HEK293 (cell line): ENCODE data around the gene FLNC.

Source experiments
- CTCF ChIA-PET: fragments of 350-600 bp; formaldehyde crosslinking; extraction: SDS; loops from one replicate; lab custom pipeline; 2021; ENCODE audit warnings: antibody characterized with exemption; lab: Yijun Ruan, JAX
- POLR2A ChIA-PET: fragments of 300-600 bp; formaldehyde crosslinking; extraction: SDS; loops from one replicate; lab custom pipeline; 2020; ENCODE audit warnings: antibody characterized with exemption, inconsistent platforms; lab: Yijun Ruan, JAX
- H3K27ac ChIP-seq: fragments of 200-500 bp; sonication (Bioruptor generic); 2 replicates; pipeline ENCODE4 v1.5.1; 2014; ENCODE audit warnings: low read depth, low read length, control low read depth, inconsistent platforms; ENCODE audit errors: extremely low read depth
- H3K36me3 ChIP-seq, 2 experiments: fragments of 200-500 bp in 1 of 2; sonication (Bioruptor generic) in 1 of 2; 1 replicate in 1 of 2; 2 replicates in 1 of 2; pipeline ENCODE4 v1.5.1; 2014 to 2017; ENCODE audit warnings: inconsistent platforms in 2 of 2, low read length in 2 of 2; ENCODE audit not compliant: control insufficient read depth in 2 of 2, insufficient read depth in 1 of 2
- H3K4me1 ChIP-seq: fragments of 200-500 bp; sonication (Bioruptor generic); 2 replicates; pipeline ENCODE4 v1.5.1; 2014; ENCODE audit warnings: mild to moderate bottlenecking, low read length, inconsistent platforms; ENCODE audit not compliant: control insufficient read depth, insufficient read depth
- H3K4me3 ChIP-seq: 2 replicates; pipeline ENCODE4 v1.5.1; 2011; ENCODE audit warnings: low read depth, mild to moderate bottlenecking, control low read depth, low read length, moderate library complexity
- H3K9me3 ChIP-seq: fragments of 200-500 bp; sonication (Bioruptor generic); 2 replicates; pipeline ENCODE4 v1.5.1; 2014; ENCODE audit warnings: low read depth, low read length, inconsistent platforms; ENCODE audit not compliant: control insufficient read depth, insufficient read depth
- EGR2 ChIP-seq: fragments of 450-650 bp; formaldehyde crosslinking; IDR thresholded peaks from 2 replicates; pipeline ENCODE4 v1.5.1; 2016; ENCODE audit warnings: low read depth, missing biosample characterization, missing genetic modification characterization
- GLI4 ChIP-seq: fragments of 450-650 bp; formaldehyde crosslinking; IDR thresholded peaks from 2 replicates; pipeline ENCODE4 v1.5.1; 2016; ENCODE audit warnings: missing biosample characterization, missing genetic modification characterization
- IKZF3 ChIP-seq: fragments of 450-650 bp; IDR thresholded peaks from 2 replicates; pipeline ENCODE4 v1.5.0; 2018; ENCODE audit warnings: missing biosample characterization, mild to moderate bottlenecking, missing genetic modification characterization, moderate library complexity
- SCRT1 ChIP-seq: fragments of 450-650 bp; formaldehyde crosslinking; IDR thresholded peaks from 2 replicates; pipeline ENCODE4 v1.5.1; 2016; ENCODE audit warnings: missing biosample characterization, missing genetic modification characterization, borderline replicate concordance
- SP3 ChIP-seq: fragments of 450-650 bp; formaldehyde crosslinking; IDR thresholded peaks from 2 replicates; pipeline ENCODE4 v1.5.1; 2016; ENCODE audit warnings: missing biosample characterization, missing genetic modification characterization
- WT1 ChIP-seq: fragments of 450-650 bp; formaldehyde crosslinking; IDR thresholded peaks from 2 replicates; pipeline ENCODE4 v1.5.1; 2016; ENCODE audit warnings: missing biosample characterization, missing genetic modification characterization
- ZBTB20 ChIP-seq: fragments of 450-650 bp; formaldehyde crosslinking; IDR thresholded peaks from 2 replicates; pipeline ENCODE4 v1.5.1; 2016; ENCODE audit warnings: missing biosample characterization, missing genetic modification characterization
- ZFP3 ChIP-seq: fragments of 450-650 bp; formaldehyde crosslinking; IDR thresholded peaks from 2 replicates; pipeline ENCODE4 v1.5.1; 2016; ENCODE audit warnings: low read depth, missing biosample characterization, missing genetic modification characterization
- ZNF2 ChIP-seq: fragments of 450-650 bp; formaldehyde crosslinking; IDR thresholded peaks from 2 replicates; pipeline ENCODE4 v1.5.1; 2016; ENCODE audit warnings: missing biosample characterization, missing genetic modification characterization
- ZNF266 ChIP-seq: fragments of 450-650 bp; formaldehyde crosslinking; IDR thresholded peaks from 2 replicates; pipeline ENCODE4 v1.5.1; 2016; ENCODE audit warnings: missing biosample characterization, missing genetic modification characterization, low read depth
- ZNF324 ChIP-seq: fragments of 450-650 bp; formaldehyde crosslinking; IDR thresholded peaks from 2 replicates; pipeline ENCODE4 v1.5.1; 2016; ENCODE audit warnings: missing biosample characterization, missing genetic modification characterization
- ZNF335 ChIP-seq: fragments of 450-650 bp; formaldehyde crosslinking; conservative IDR thresholded peaks from 2 replicates; pipeline ENCODE4 v1.5.1; 2016; ENCODE audit warnings: missing biosample characterization, missing genetic modification characterization
- ZNF341 ChIP-seq: fragments of 450-650 bp; formaldehyde crosslinking; IDR thresholded peaks from 2 replicates; pipeline ENCODE4; 2016; ENCODE audit warnings: low read depth, missing biosample characterization, missing genetic modification characterization
- ZNF350 ChIP-seq: fragments of 450-650 bp; formaldehyde crosslinking; IDR thresholded peaks from 2 replicates; pipeline ENCODE4 v1.5.0; 2017; ENCODE audit warnings: missing biosample characterization, mild to moderate bottlenecking, missing genetic modification characterization
- ZNF473 ChIP-seq: fragments of 450-650 bp; formaldehyde crosslinking; IDR thresholded peaks from 2 replicates; pipeline ENCODE4 v1.5.1; 2017; ENCODE audit warnings: missing biosample characterization, missing genetic modification characterization
- TF ChIP-seq, protein P1 (sequence below): fragments of 450-650 bp; formaldehyde crosslinking; IDR thresholded peaks from 2 replicates; pipeline ENCODE4 v1.5.1; 2016; ENCODE audit warnings: missing biosample characterization, missing genetic modification characterization
- TF ChIP-seq, protein P2 (sequence below): fragments of 450-650 bp; formaldehyde crosslinking; IDR thresholded peaks from 2 replicates; pipeline ENCODE4 v1.5.1; 2017; ENCODE audit warnings: missing biosample characterization, mild to moderate bottlenecking, missing genetic modification characterization, moderate library complexity
- TF ChIP-seq, protein P3 (sequence below): fragments of 450-650 bp; formaldehyde crosslinking; IDR thresholded peaks from 2 replicates; pipeline ENCODE4 v1.5.1; 2016; ENCODE audit warnings: missing biosample characterization, missing genetic modification characterization
- TF ChIP-seq, protein P4 (sequence below): fragments of 450-650 bp; formaldehyde crosslinking; IDR thresholded peaks from 2 replicates; pipeline ENCODE4 v1.5.1; 2016; ENCODE audit warnings: missing biosample characterization, missing genetic modification characterization

FLNC gene

DNA sequence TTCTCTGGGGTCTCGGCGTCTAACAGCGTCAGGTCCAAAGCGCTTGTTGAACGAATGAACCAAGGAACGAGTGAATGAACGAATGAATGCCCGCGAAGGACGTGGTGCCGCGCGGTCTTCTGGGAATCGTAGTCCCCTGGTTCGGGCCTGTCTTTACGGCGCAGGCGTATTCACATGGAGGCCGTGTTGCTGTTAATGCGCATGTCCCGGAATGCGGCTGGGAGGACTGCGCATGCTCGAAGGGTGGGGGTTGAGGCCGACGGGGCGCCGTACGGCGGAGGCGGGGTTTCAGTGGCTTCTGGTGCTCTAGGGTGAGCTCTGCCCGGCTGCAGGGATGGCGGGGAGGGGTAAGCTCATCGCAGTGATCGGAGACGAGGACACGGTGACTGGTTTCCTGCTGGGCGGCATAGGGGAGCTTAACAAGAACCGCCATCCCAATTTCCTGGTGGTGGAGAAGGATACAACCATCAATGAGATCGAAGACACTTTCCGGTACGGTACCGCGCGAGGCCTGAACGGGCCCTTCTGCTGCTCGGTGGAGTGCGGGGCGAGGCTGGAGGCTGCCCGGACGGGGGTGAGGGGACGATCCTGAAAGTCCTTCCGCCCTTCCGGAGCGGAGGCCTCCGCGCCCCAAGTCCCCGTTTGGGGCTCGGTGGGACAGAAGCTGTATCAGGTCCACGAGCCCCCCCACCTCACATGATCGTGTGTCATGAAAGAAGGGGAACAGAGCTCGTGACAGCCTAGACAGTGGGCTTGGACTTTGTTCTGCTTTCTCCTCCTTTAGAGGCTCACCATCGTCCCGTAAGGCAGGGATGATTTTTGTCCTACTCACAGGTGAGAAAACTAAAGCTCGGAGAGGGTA is 32.6 kb downstream of the FLNC start, which contains the start of gene ATP6V1F (continued):
- TF ChIP-seq, protein P1, sequence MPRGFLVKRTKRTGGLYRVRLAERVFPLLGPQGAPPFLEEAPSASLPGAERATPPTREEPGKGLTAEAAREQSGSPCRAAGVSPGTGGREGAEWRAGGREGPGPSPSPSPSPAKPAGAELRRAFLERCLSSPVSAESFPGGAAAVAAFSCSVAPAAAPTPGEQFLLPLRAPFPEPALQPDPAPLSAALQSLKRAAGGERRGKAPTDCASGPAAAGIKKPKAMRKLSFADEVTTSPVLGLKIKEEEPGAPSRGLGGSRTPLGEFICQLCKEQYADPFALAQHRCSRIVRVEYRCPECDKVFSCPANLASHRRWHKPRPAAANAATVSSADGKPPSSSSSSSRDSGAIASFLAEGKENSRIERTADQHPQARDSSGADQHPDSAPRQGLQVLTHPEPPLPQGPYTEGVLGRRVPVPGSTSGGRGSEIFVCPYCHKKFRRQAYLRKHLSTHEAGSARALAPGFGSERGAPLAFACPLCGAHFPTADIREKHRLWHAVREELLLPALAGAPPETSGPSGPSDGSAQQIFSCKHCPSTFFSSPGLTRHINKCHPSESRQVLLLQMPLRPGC (tag by site-specific recombination): no peak
- TF ChIP-seq ZNF324 (tag by site-specific recombination) (peak; percentile 57), SP3 (peak; percentile 82), ZNF2 (tag by site-specific recombination) (peak; percentile 74; the same call in 1 of the 2 replicates), ZNF341 (tag by site-specific recombination) (peak; percentile 87), ZBTB20 (tag by site-specific recombination) (peak; percentile 96), ZFP3 (tag by site-specific recombination) (no peak), ZNF473 (tag by site-specific recombination) (no peak), EGR2 (tag by site-specific recombination) (peak; percentile 24), GLI4 (tag by site-specific recombination) (0 out of 2 replicates have a peak, but pooled peaks have one; percentile 26), WT1 (tag by site-specific recombination) (peak; percentile 10; the same call in 1 of the 2 replicates)
- TF ChIP-seq, protein P2, sequence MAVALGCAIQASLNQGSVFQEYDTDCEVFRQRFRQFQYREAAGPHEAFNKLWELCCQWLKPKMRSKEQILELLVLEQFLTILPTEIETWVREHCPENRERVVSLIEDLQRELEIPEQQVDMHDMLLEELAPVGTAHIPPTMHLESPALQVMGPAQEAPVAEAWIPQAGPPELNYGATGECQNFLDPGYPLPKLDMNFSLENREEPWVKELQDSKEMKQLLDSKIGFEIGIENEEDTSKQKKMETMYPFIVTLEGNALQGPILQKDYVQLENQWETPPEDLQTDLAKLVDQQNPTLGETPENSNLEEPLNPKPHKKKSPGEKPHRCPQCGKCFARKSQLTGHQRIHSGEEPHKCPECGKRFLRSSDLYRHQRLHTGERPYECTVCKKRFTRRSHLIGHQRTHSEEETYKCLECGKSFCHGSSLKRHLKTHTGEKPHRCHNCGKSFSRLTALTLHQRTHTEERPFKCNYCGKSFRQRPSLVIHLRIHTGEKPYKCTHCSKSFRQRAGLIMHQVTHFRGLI (tag by site-specific recombination): 0 out of 2 replicates have a peak, but pooled peaks have one; percentile 27

DNA sequence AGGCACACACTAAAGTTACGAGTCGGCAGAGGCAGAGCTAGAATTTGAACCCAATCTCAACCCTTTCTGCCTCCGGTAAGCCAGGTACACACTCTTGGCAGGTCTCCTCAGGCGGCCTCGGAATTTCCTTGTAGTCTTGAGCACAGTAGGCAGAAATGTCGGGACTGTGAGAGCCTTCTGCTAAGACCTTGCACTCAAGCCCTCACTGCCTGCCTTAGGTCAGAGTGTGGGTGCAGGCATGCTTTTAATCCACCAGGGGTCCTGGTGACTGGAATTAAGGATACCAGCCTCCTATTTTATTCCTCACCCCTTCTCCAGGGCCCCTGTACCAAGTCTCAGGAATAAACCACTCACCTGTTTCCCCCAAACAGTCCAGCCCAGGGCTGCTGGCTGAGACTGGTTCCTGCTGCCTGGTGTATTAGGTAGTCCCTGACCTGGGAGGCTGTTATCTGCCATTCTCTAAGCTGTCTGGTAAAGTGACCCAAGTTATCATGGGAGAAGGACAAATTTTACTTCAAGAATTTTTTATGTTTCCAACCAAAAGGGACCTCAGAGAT is 33.3 kb downstream of the FLNC start:
- H3K9me3 ChIP-seq: no peaks in the 10 kb centered on the region
- peaks cover 4% of the 10 kb centered on the region for H3K4me1 ChIP-seq
- peak; percentile 98 for TF ChIP-seq ZBTB20 (tag by site-specific recombination)
- 0 out of 2 replicates have a peak, but pooled peaks have one; percentile 19 for TF ChIP-seq SCRT1 (tag by site-specific recombination)
- peak; percentile 83 for TF ChIP-seq ZNF335 (tag by site-specific recombination)
- TF ChIP-seq, protein P3, sequence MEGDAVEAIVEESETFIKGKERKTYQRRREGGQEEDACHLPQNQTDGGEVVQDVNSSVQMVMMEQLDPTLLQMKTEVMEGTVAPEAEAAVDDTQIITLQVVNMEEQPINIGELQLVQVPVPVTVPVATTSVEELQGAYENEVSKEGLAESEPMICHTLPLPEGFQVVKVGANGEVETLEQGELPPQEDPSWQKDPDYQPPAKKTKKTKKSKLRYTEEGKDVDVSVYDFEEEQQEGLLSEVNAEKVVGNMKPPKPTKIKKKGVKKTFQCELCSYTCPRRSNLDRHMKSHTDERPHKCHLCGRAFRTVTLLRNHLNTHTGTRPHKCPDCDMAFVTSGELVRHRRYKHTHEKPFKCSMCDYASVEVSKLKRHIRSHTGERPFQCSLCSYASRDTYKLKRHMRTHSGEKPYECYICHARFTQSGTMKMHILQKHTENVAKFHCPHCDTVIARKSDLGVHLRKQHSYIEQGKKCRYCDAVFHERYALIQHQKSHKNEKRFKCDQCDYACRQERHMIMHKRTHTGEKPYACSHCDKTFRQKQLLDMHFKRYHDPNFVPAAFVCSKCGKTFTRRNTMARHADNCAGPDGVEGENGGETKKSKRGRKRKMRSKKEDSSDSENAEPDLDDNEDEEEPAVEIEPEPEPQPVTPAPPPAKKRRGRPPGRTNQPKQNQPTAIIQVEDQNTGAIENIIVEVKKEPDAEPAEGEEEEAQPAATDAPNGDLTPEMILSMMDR (tag by site-specific recombination): peak; percentile 21; the same call in 1 of the 2 replicates
- TF ChIP-seq ZNF341 (tag by site-specific recombination): no peak
- TF ChIP-seq, protein P4, sequence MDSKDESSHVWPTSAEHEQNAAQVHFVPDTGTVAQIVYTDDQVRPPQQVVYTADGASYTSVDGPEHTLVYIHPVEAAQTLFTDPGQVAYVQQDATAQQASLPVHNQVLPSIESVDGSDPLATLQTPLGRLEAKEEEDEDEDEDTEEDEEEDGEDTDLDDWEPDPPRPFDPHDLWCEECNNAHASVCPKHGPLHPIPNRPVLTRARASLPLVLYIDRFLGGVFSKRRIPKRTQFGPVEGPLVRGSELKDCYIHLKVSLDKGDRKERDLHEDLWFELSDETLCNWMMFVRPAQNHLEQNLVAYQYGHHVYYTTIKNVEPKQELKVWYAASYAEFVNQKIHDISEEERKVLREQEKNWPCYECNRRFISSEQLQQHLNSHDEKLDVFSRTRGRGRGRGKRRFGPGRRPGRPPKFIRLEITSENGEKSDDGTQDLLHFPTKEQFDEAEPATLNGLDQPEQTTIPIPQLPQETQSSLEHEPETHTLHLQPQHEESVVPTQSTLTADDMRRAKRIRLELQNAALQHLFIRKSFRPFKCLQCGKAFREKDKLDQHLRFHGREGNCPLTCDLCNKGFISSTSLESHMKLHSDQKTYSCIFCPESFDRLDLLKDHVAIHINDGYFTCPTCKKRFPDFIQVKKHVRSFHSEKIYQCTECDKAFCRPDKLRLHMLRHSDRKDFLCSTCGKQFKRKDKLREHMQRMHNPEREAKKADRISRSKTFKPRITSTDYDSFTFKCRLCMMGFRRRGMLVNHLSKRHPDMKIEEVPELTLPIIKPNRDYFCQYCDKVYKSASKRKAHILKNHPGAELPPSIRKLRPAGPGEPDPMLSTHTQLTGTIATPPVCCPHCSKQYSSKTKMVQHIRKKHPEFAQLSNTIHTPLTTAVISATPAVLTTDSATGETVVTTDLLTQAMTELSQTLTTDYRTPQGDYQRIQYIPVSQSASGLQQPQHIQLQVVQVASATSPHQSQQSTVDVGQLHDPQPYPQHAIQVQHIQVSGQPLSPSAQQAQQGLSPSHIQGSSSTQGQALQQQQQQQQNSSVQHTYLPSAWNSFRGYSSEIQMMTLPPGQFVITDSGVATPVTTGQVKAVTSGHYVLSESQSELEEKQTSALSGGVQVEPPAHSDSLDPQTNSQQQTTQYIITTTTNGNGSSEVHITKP (tag by site-specific recombination): peak; percentile 93
- peak; percentile 40; the same call in 1 of the 2 replicates for TF ChIP-seq IKZF3
- TF ChIP-seq ZNF266 (tag by site-specific recombination): 0 out of 2 replicates have a peak, but pooled peaks have one; percentile 2
- no peak for TF ChIP-seq ZNF350 (tag by site-specific recombination)
- ChIA-PET CTCF (interaction anchor here (0.6 to 3.3 kb wide), 14 partner anchors 9 to 228 kb away, joined by 3 to 56 read pairs (median 4); no protein-coding TSS in a partner anchor), POLR2A (interaction anchor here (1.2 to 1.6 kb wide), 4 partner anchors 16 to 516 kb away, joined by 3 to 7 read pairs (median 6); partner anchors contain the start of gene CALU)
- H3K4me3 ChIP-seq: peak overlapping the region; percentile 68
- H3K36me3 ChIP-seq: peaks cover 6 to 28% of the 10 kb centered on the region in 2 experiments; a peak in 2 of 3 replicates
- peak overlapping the region; percentile 69; the same call in 1 of the 2 replicates for H3K27ac ChIP-seq
